Nephron (organoid): Measurements from ENCODE around the gene RGS6.

ENCODE experiments used
- H3K27ac Mint-ChIP-seq, 3 experiments: 2 replicates each; pipeline ENCODE4 v1.8.0; 2020; ENCODE audit warnings: mixed read lengths in 3 of 3, mild to moderate bottlenecking in 2 of 3, moderate library complexity in 1 of 3
- H3K27me3 Mint-ChIP-seq: 2 replicates; pipeline ENCODE4 v1.8.0; 2021; ENCODE audit warnings: low read depth, mild to moderate bottlenecking, moderate library complexity, mixed read lengths
- H3K36me3 Mint-ChIP-seq: 2 replicates; pipeline ENCODE4 v1.8.0; 2020; ENCODE audit warnings: low read depth, mixed read lengths
- H3K4me1 Mint-ChIP-seq: 2 replicates; pipeline ENCODE4 v1.8.0; 2020; ENCODE audit warnings: mixed read lengths
- H3K4me3 Mint-ChIP-seq, 3 experiments: 2 replicates each; pipeline ENCODE4 v1.8.0; 2020; ENCODE audit warnings: mild to moderate bottlenecking in 3 of 3, mixed read lengths in 3 of 3, moderate library complexity in 2 of 3
- H3K9me3 Mint-ChIP-seq: 2 replicates; pipeline ENCODE4 v1.8.0; 2020; ENCODE audit warnings: mixed read lengths
- TF ChIP-seq, protein P1 (sequence below), 3 experiments: fragments of 200-600 bp; sonication (generic); IDR thresholded peaks; one replicate each; pipeline ENCODE4 v1.5.0; 2021; ENCODE audit warnings: antibody characterized with exemption in 3 of 3; ENCODE audit not compliant: unreplicated experiment in 3 of 3

The RGS6 gene

DNA sequence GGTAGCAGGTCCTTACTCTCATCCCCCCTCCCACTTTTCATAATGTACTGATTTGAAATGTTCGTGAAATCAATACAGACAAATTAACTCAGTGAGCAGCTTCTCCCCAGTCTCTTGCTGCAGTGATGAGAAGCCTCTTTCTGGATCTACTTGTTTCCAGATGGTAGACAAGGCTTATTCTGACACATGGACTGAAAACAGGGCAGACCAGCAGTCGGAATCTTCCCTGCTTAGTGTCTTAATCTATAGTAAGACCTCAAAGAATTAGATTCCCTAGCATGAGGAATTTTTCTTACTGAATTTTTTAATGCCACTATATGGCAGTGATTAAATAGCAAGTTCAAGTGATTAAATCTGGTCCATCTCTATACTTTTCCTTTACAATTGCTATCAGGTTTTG, 120.1 kb downstream of the RGS6 start:
- Mint-ChIP-seq H3K27me3 (peaks cover 5% of the 10 kb centered on the region), H3K9me3 (no peaks in the 10 kb centered on the region), H3K4me3 (no peak overlapping the region), H3K4me1 (no peaks in the 10 kb centered on the region), H3K36me3 (no peaks in the 10 kb centered on the region), H3K27ac (no peak overlapping the region)
- TF ChIP-seq, protein P1, sequence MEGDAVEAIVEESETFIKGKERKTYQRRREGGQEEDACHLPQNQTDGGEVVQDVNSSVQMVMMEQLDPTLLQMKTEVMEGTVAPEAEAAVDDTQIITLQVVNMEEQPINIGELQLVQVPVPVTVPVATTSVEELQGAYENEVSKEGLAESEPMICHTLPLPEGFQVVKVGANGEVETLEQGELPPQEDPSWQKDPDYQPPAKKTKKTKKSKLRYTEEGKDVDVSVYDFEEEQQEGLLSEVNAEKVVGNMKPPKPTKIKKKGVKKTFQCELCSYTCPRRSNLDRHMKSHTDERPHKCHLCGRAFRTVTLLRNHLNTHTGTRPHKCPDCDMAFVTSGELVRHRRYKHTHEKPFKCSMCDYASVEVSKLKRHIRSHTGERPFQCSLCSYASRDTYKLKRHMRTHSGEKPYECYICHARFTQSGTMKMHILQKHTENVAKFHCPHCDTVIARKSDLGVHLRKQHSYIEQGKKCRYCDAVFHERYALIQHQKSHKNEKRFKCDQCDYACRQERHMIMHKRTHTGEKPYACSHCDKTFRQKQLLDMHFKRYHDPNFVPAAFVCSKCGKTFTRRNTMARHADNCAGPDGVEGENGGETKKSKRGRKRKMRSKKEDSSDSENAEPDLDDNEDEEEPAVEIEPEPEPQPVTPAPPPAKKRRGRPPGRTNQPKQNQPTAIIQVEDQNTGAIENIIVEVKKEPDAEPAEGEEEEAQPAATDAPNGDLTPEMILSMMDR (IDR thresholded peaks at IDR 0.05; ENCODE audit: unreplicated experiment in 3 of 3) = no peak

DNA sequence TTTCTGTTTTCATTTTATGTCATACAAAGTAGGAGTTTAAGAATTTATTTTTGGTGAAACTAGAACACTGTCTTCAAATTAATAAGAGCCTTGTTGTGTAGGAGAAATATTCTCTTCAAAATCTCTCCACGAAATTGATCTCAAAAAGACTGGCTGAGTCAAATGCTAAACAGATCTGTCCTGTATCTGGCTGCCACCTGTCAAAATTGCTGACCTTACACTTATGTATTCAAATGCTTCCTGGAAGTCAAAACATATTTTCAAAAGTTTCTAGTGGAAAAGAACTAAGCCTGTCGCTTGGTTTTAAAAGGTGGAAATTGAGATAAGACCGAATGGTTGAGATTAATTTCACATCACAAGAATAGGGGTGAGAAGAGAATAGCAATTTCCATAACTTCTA, 121.4 kb downstream of the RGS6 start:
- Mint-ChIP-seq H3K9me3 (no peaks in the 10 kb centered on the region), H3K4me1 (no peaks in the 10 kb centered on the region), H3K27me3 (peaks cover 5% of the 10 kb centered on the region), H3K36me3 (no peaks in the 10 kb centered on the region), H3K27ac (no peak overlapping the region), H3K4me3 (no peak overlapping the region)
- TF ChIP-seq, protein P1 (IDR thresholded peaks at IDR 0.05; ENCODE audit: unreplicated experiment in 3 of 3) = no peak

DNA sequence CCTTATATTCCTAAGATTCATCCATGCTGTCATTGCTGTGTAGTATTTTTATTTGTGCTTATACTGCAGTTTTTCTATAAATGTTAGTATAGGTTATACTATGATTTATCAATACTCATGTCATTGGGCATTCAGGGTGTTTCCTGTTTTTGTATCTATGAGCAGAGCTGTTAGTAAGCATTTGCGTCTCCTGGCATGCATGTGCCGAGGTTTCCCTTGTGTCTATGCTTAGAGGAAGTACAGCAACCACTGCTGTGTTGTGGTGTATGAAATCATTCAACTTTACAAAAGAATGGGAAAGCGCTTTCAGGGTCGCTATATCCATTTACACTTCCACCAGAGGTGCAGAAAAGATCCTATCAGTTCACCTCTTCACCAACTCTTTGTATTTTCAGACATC, 122.7 kb downstream of the RGS6 start:
- Mint-ChIP-seq H3K4me3 (no peak overlapping the region), H3K4me1 (no peaks in the 10 kb centered on the region), H3K27me3 (peaks cover 5% of the 10 kb centered on the region), H3K9me3 (no peaks in the 10 kb centered on the region), H3K36me3 (no peaks in the 10 kb centered on the region), H3K27ac (no peak overlapping the region)
- TF ChIP-seq, protein P1 (IDR thresholded peaks at IDR 0.05; ENCODE audit: unreplicated experiment in 3 of 3) = no peak

DNA sequence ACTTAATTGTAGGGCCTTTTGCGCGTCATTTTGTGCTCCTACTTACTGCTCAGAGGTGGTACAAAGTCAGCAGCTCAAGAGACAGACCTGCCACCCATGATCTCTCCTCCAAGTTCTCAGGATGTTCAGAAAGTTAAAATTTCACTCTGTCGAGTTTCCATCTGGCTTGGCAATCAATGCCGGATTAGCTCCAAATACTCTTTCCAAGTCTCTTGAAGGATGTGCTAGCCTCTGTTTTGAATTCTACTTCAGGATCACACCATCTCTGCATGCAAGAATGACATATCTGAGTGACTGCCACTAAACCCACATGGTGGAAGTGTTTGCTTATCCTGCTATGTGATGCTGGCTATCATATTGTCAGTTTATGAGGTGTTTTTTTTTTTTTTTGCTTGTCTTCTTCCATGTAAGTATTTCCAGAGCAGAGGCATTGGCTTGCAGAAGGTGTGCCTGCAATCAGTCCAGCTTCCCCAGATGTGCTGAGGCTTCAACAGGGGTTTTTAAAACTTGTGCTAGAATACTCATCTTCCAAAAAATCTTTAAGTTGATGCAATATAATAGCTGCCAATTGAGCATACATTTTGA, 125.6 kb downstream of the RGS6 start:
- Mint-ChIP-seq H3K27me3 (peaks cover 4% of the 10 kb centered on the region), H3K27ac (no peak overlapping the region), H3K36me3 (no peaks in the 10 kb centered on the region), H3K4me1 (no peaks in the 10 kb centered on the region), H3K4me3 (no peak overlapping the region), H3K9me3 (no peaks in the 10 kb centered on the region)
- TF ChIP-seq, protein P1 (IDR thresholded peaks at IDR 0.05; ENCODE audit: unreplicated experiment in 3 of 3) = no peak

DNA sequence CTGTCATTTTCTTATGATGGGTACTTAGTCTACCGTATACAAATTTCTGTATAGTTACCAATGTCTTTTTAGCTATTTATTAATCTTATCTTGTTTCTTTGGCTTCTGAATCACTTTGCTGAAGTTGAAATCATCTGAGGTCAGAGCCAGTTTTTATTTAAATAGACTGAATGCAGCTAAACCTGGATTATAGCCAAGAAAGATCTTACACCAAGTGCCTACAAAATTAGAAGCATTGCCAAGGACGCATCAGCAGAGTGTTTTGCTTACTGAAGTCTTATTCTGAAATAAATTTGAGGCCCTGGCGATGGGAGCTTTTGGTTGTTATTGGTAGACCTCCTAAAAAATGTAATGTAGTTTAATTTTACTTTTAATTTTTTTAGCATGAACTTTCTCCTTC, 128.2 kb downstream of the RGS6 start:
- peaks cover 4% of the 10 kb centered on the region for H3K27me3 Mint-ChIP-seq
- no peaks in the 10 kb centered on the region for H3K9me3 Mint-ChIP-seq
- H3K27ac Mint-ChIP-seq = no peak overlapping the region
- H3K36me3 Mint-ChIP-seq = no peaks in the 10 kb centered on the region
- H3K4me1 Mint-ChIP-seq = peaks cover 4% of the 10 kb centered on the region
- H3K4me3 Mint-ChIP-seq = no peak overlapping the region
- TF ChIP-seq, protein P1 (IDR thresholded peaks at IDR 0.05; ENCODE audit: unreplicated experiment in 3 of 3) = no peak

DNA sequence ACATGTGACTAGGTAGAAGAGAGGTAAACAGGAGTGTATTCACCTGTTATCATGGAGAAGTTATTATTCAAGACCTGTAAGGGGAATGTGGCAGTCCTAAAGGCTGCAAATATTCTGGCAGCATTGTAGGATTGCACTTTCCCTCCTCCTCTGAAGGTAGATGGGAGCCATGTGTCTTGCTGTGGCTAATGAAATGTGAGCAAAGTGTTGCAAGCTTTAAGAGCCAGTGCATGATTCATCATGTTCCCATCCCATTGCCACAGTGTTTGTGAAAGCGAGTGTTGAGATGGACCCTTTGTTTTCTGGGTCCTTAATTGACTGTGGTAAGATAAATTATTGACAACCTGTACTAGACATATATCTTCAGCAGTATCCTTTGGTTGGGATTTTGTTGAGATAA, 128.7 kb downstream of the RGS6 start:
- peaks cover 4% of the 10 kb centered on the region for H3K4me1 Mint-ChIP-seq
- TF ChIP-seq, protein P1 (IDR thresholded peaks at IDR 0.05; ENCODE audit: unreplicated experiment in 3 of 3) = no peak
- no peak overlapping the region for H3K4me3 Mint-ChIP-seq
- no peak overlapping the region for H3K27ac Mint-ChIP-seq
- no peaks in the 10 kb centered on the region for H3K36me3 Mint-ChIP-seq
- H3K27me3 Mint-ChIP-seq = peaks cover 4% of the 10 kb centered on the region
- H3K9me3 Mint-ChIP-seq = no peaks in the 10 kb centered on the region
